Lower leg skin (tissue), 3 donors: ENCODE measurements around the gene EBF4.

Experiments
- POLR2A ChIP-seq, 2 donors: fragments of 450-650 bp; IDR thresholded peaks; one replicate each; pipeline ENCODE4 v1.6.1; 2016 to 2017; ENCODE audit warnings: antibody characterized with exemption in 2 of 2, mild to moderate bottlenecking in 1 of 2, moderate library complexity in 1 of 2
- TF ChIP-seq, protein P1 (sequence below), 3 donors: fragments of 450-650 bp; IDR thresholded peaks; one replicate each; pipeline ENCODE4 v1.5.1; 2016; ENCODE audit warnings: antibody characterized with exemption in 3 of 3, mild to moderate bottlenecking in 3 of 3, moderate library complexity in 2 of 3

DNA sequence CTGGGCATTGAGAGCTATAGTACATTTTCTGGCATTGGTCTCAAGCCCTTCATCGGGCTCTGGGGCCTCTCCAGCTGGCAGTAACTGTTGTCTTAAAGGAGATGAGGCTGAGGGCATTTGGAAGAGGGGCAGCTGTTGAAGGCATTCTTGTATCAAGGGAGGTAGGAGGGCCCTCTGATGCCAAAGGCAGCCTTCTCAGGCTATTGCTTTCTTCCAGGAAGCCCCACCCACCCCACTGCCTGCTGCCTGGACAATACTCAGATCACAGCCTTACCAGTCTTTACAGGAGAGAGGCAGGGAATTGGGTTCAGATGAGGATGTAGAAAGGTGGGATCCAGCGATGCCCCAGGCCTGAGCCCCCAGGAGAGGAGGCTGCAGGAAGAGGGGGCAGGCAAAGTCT is 61.8 kb downstream of the EBF4 start:
- TF ChIP-seq, protein P1, sequence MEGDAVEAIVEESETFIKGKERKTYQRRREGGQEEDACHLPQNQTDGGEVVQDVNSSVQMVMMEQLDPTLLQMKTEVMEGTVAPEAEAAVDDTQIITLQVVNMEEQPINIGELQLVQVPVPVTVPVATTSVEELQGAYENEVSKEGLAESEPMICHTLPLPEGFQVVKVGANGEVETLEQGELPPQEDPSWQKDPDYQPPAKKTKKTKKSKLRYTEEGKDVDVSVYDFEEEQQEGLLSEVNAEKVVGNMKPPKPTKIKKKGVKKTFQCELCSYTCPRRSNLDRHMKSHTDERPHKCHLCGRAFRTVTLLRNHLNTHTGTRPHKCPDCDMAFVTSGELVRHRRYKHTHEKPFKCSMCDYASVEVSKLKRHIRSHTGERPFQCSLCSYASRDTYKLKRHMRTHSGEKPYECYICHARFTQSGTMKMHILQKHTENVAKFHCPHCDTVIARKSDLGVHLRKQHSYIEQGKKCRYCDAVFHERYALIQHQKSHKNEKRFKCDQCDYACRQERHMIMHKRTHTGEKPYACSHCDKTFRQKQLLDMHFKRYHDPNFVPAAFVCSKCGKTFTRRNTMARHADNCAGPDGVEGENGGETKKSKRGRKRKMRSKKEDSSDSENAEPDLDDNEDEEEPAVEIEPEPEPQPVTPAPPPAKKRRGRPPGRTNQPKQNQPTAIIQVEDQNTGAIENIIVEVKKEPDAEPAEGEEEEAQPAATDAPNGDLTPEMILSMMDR (IDR thresholded peaks at IDR 0.05) = no peak
- TF ChIP-seq POLR2A (IDR thresholded peaks at IDR 0.05) = no peak
